Measurements from ENCODE around the gene ABRAXAS1. TPM values are rescaled to one million over a fixed set of nuclear protein-coding genes. Genes with fewer than 3 reads are reported as not detected.

The ABRAXAS1 gene
- total and polyA plus RNA-seq, 2 of the 13 experiments (the other 11 are each of a cell fraction or from before 2014, with no cell fraction given), result 14.1 to 14.7 TPM

- TF ChIP-seq ZNF513 (CRISPR knock-in tag; conservative IDR thresholded peaks at IDR 0.05) (no peak), ZNF367 (CRISPR knock-in tag; IDR thresholded peaks at IDR 0.05; ENCODE audit: borderline replicate concordance) (peak; percentile 34; the same call in 1 of the 2 replicates), ATF7-NPFF (CRISPR knock-in tag; IDR thresholded peaks at IDR 0.05; ENCODE audit: low read depth) (peak; percentile 95), MED8 (CRISPR knock-in tag; IDR thresholded peaks at IDR 0.05; ENCODE audit: insufficient replicate concordance) (no peak), FOXA3 (CRISPR knock-in tag; IDR thresholded peaks at IDR 0.05) (peak; percentile 54; the same call in 1 of the 2 replicates), ZNF33A (CRISPR knock-in tag; IDR thresholded peaks at IDR 0.05; ENCODE audit: borderline replicate concordance) (no peak), DNMT3B (CRISPR knock-in tag; conservative IDR thresholded peaks at IDR 0.05) (no peak), MYC (CRISPR knock-in tag; IDR thresholded peaks at IDR 0.05; ENCODE audit: borderline replicate concordance) (peak; percentile 85; the same call in 1 of the 2 replicates), ZMYM4 (CRISPR knock-in tag; IDR thresholded peaks at IDR 0.05) (peak; percentile 86), ZNF609 (CRISPR knock-in tag; IDR thresholded peaks at IDR 0.05; ENCODE audit: borderline replicate concordance) (0 out of 2 replicates have a peak, but pooled peaks have one; percentile 41), ZNF34 (CRISPR knock-in tag; IDR thresholded peaks at IDR 0.05; ENCODE audit: borderline replicate concordance) (no peak), MAZ (IDR thresholded peaks at IDR 0.05; ENCODE audit: borderline replicate concordance, low read depth, low read length) (peak; percentile 68), MAZ (CRISPR knock-in tag; IDR thresholded peaks at IDR 0.05; ENCODE audit: low read depth) (peak; percentile 92), CREBL2 (CRISPR knock-in tag; IDR thresholded peaks at IDR 0.05; ENCODE audit: borderline replicate concordance) (0 out of 2 replicates have a peak, but pooled peaks have one; percentile 82), TEAD2 (CRISPR knock-in tag; IDR thresholded peaks at IDR 0.05) (no peak), ZNF691 (CRISPR knock-in tag; IDR thresholded peaks at IDR 0.05; ENCODE audit: borderline replicate concordance, low read depth) (peak; percentile 91; the same call in 1 of the 2 replicates), FOXC1 (CRISPR knock-in tag; IDR thresholded peaks at IDR 0.05; ENCODE audit: borderline replicate concordance) (peak; percentile 81), SCMH1 (CRISPR knock-in tag; IDR thresholded peaks at IDR 0.05; ENCODE audit: borderline replicate concordance) (no peak), SP5 (CRISPR knock-in tag; IDR thresholded peaks at IDR 0.05; ENCODE audit: borderline replicate concordance, low read depth) (peak; percentile 63), ZNF777 (CRISPR knock-in tag; IDR thresholded peaks at IDR 0.05) (peak; percentile 98), KLF12 (CRISPR knock-in tag; IDR thresholded peaks at IDR 0.05; ENCODE audit: borderline replicate concordance) (no peak)
Measured at GRCh38 chr4:83484500-83485461, at the start of gene ABRAXAS1 (continued).

All from HepG2 (cell line).